ENCODE measurements around the gene SYT1.

The SYT1 gene

GRCh38 chr12:79162147-79162772, 297.7 kb downstream of the SYT1 start:
- FAIRE-seq (peak; percentile 66), DNase-seq (ENCODE audit: insufficient read length, low spot score) (no peak)
- TF ChIP-seq CTCF (IDR thresholded peaks at IDR 0.05; ENCODE audit: insufficient read depth, missing control alignments): no peak

- DNase-seq (ENCODE audit: insufficient read length, low spot score) (no peak), FAIRE-seq (peak; percentile 21)
- TF ChIP-seq CTCF (IDR thresholded peaks at IDR 0.05; ENCODE audit: insufficient read depth, missing control alignments): no peak
Observed at GRCh38 chr12:79162948-79163347, 298.4 kb downstream of the SYT1 start.

GRCh38 chr12:79164890-79165289, 300.3 kb downstream of the SYT1 start:
- no peak for TF ChIP-seq CTCF (IDR thresholded peaks at IDR 0.05; ENCODE audit: insufficient read depth, missing control alignments)
- no peak for DNase-seq (ENCODE audit: insufficient read length, low spot score)
- FAIRE-seq: no peak

- no peak for DNase-seq (ENCODE audit: insufficient read length, low spot score)
- no peak for TF ChIP-seq CTCF (IDR thresholded peaks at IDR 0.05; ENCODE audit: insufficient read depth, missing control alignments)
- peak; percentile 58 for FAIRE-seq
Observed at GRCh38 chr12:79168687-79169086, 304.1 kb downstream of the SYT1 start.

- peak; percentile 31 for TF ChIP-seq CTCF (IDR thresholded peaks at IDR 0.05; ENCODE audit: insufficient read depth, missing control alignments)
- DNase-seq (ENCODE audit: insufficient read length, low spot score): no peak
- no peak for FAIRE-seq
Observed at GRCh38 chr12:79174626-79175025, 310.1 kb downstream of the SYT1 start.

GRCh38 chr12:79183003-79183402, 318.4 kb downstream of the SYT1 start:
- no peak for TF ChIP-seq CTCF (IDR thresholded peaks at IDR 0.05; ENCODE audit: insufficient read depth, missing control alignments)
- no peak for FAIRE-seq

GRCh38 chr12:79183926-79184325, 319.4 kb downstream of the SYT1 start:
- FAIRE-seq: no peak
- DNase-seq (ENCODE audit: insufficient read length, low spot score): no peak
- no peak for TF ChIP-seq CTCF (IDR thresholded peaks at IDR 0.05; ENCODE audit: insufficient read depth, missing control alignments)

More at GRCh38 chr12:79183003-79183402, 318.4 kb downstream of the SYT1 start:
- DNase-seq (ENCODE audit: insufficient read length, low spot score): no peak

All from D721Med (cell line).